ENCODE measurements around the gene SRGAP2. TPM values are rescaled to one million over a fixed set of nuclear protein-coding genes. Genes with fewer than 3 reads are reported as not detected.
"Not testable (repeated sequence)": the region's sequence is repeated elsewhere in the genome, so short reads cannot be mapped to it uniquely, and the experiment has no call there.

The SRGAP2 gene
- total and polyA plus RNA-seq, 9 donors: 44.8 to 84.6 (median 72.9) TPM

DNA sequence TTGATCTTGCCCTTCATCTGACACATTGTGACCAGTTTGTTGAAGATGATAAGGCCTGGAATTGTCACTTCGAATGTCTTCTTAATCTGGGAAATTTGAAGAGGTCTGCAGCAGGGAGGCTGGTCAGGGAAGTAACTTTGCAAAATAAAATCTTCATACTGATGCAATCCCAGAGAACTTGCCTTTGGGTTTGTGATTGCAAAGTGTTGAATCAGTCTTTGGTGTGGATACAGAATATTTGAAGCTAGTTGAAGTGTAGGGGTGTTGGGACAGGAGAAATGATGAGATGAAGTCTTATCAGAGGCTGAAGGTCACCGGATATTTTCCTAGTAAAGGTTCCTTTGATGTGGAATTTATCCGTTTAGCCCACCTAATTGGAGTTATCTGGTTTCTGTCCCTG is 42.1 kb downstream of the SRGAP2 start:
- H3K9me3 ChIP-seq (replicated peaks; ENCODE audit: control insufficient read depth, low read depth, low read length); H3K4me3 ChIP-seq (ENCODE audit: low read length); H3K27ac ChIP-seq (ENCODE audit: low read length); DNase-seq; H3K27me3 ChIP-seq (ENCODE audit: control insufficient read depth, insufficient read depth, low read length); H3K36me3 ChIP-seq (ENCODE audit: control insufficient read depth, insufficient read depth, low read length); H3K4me1 ChIP-seq (ENCODE audit: control insufficient read depth, insufficient read depth, low read length): not testable (repeated sequence)
- WGBS (ENCODE audit: insufficient coverage): no CpG with 5 or more reads among the region's 3 CpGs

- H3K36me3 ChIP-seq (ENCODE audit: control insufficient read depth, insufficient read depth, low read length); H3K4me3 ChIP-seq (ENCODE audit: low read length); DNase-seq; H3K4me1 ChIP-seq (ENCODE audit: control insufficient read depth, insufficient read depth, low read length); H3K27ac ChIP-seq (ENCODE audit: low read length); H3K9me3 ChIP-seq (replicated peaks; ENCODE audit: control insufficient read depth, low read depth, low read length); H3K27me3 ChIP-seq (ENCODE audit: control insufficient read depth, insufficient read depth, low read length): not testable (repeated sequence)
- WGBS (ENCODE audit: insufficient coverage): no CpG with 5 or more reads among the region's 10 CpGs
These were observed 43.0 kb downstream of the SRGAP2 start for GRCh38 chr1:206246129-206246886.

GRCh38 chr1:206250953-206251681 is 47.8 kb downstream of the SRGAP2 start:
- not testable (repeated sequence) for H3K4me1 ChIP-seq (ENCODE audit: control insufficient read depth, insufficient read depth, low read length); DNase-seq; H3K4me3 ChIP-seq (ENCODE audit: low read length); H3K27me3 ChIP-seq (ENCODE audit: control insufficient read depth, insufficient read depth, low read length); H3K9me3 ChIP-seq (replicated peaks; ENCODE audit: control insufficient read depth, low read depth, low read length); H3K36me3 ChIP-seq (ENCODE audit: control insufficient read depth, insufficient read depth, low read length); H3K27ac ChIP-seq (ENCODE audit: low read length)
- no CpG with 5 or more reads among the region's 3 CpGs for WGBS (ENCODE audit: insufficient coverage)

DNA sequence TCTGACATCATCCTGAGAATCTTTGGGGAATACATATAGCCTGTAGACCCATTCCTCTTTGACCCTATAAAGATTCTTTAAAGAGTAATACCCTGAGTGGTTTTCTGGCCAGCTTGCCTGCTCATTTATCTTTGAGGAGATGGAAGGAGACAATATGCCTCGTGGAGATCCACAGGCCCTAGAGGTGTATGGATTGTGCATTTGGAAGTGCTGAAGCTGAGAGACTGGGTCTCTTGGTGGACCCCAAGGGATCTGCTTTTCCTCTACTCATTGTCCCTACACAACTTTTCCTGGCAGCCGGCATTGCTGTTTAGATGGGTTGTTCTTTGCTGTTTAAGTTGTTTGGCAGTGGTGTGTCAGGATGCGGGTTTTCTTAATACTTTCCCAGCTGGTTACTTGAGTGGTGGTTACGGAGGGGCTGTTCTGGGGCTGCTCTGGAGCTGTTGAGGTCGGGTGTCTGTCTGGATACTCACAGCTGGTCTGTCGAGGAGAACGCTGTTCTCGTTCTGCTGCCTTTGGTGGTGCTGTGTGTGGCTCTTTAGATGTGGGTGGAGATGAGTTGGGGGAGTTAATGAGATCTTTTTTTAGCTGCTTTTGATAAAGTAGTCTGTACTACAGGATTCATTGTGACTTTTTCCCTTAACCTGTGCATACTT is 49.5 kb downstream of the SRGAP2 start:
- WGBS (ENCODE audit: insufficient coverage): no CpG with 5 or more reads among the region's 8 CpGs
- H3K4me3 ChIP-seq (ENCODE audit: low read length); H3K27me3 ChIP-seq (ENCODE audit: control insufficient read depth, insufficient read depth, low read length); H3K27ac ChIP-seq (ENCODE audit: low read length); H3K9me3 ChIP-seq (replicated peaks; ENCODE audit: control insufficient read depth, low read depth, low read length); H3K36me3 ChIP-seq (ENCODE audit: control insufficient read depth, insufficient read depth, low read length); H3K4me1 ChIP-seq (ENCODE audit: control insufficient read depth, insufficient read depth, low read length): not testable (repeated sequence)
- DNase-seq: peak; percentile 53

Other genes with a start within 250 kb of the SRGAP2 start
- gene RAB7B, start 200.1 kb upstream of the SRGAP2 start, total RNA-seq: 10.6 TPM
- gene RAB7B, start 200.1 kb upstream of the SRGAP2 start, polyA plus RNA-seq (ENCODE audit: insufficient read depth in 1 of 8, insufficient read length in 8 of 8, low replicate concordance in 1 of 8): 10 to 100 TPM in 6 of 8 donors, 1 to 10 TPM in 2; 8.6 to 13.5 (median 11.1) TPM
- gene CTSE, start 179.6 kb upstream of the SRGAP2 start, total RNA-seq: 0.09 TPM
- 1 to 10 TPM in 2 of 8 donors, under 1 TPM in 6; 0.19 to 1.3 (median 0.41) TPM for gene CTSE, start 179.6 kb upstream of the SRGAP2 start, polyA plus RNA-seq (ENCODE audit: insufficient read depth in 1 of 8, insufficient read length in 8 of 8, low replicate concordance in 1 of 8)
- gene RHEX, start 150.4 kb upstream of the SRGAP2 start, total RNA-seq: 0.62 TPM
- gene RHEX, start 150.4 kb upstream of the SRGAP2 start, polyA plus RNA-seq (ENCODE audit: insufficient read depth in 1 of 8, insufficient read length in 8 of 8, low replicate concordance in 1 of 8): under 1 TPM; 0.17 to 0.65 (median 0.35) TPM
- gene AVPR1B, start 86.2 kb upstream of the SRGAP2 start, total RNA-seq: 0.44 TPM
- 1 to 10 TPM in 2 of 8 donors, under 1 TPM in 6; 0.35 to 1.2 (median 0.66) TPM for gene AVPR1B, start 86.2 kb upstream of the SRGAP2 start, polyA plus RNA-seq (ENCODE audit: insufficient read depth in 1 of 8, insufficient read length in 8 of 8, low replicate concordance in 1 of 8)
- 3.3 TPM for gene FAM72A, start 702 bp upstream of the SRGAP2 start, total RNA-seq
- gene FAM72A, start 702 bp upstream of the SRGAP2 start, polyA plus RNA-seq (ENCODE audit: insufficient read depth in 1 of 8, insufficient read length in 8 of 8, low replicate concordance in 1 of 8): 1 to 10 TPM; 4.0 to 6.7 (median 5.4) TPM